Activated CD4-positive, alpha-beta T cell treated with anti-CD3 and anti-CD28 coated beads, Interleukin-2, amount 50 U/mL, for 48 hours (primary cell): ENCODE results near the gene ANO1.
A peak's percentile ranks its signal among the peaks of the same experiment; 100 is the strongest.
"Not testable (repeated sequence)": the region's sequence is repeated elsewhere in the genome, so short reads cannot be mapped to it uniquely, and the experiment has no call there.

Experiments
- DNase-seq, 2 experiments: peaks; one replicate each; pipeline ENCODE4 v3.0.0-alpha.2; 2020

Gene ANO1

GRCh38 chr11:70200212-70200844, 122.2 kb downstream of the ANO1 start:
- no peak for DNase-seq

- DNase-seq = not testable (repeated sequence)
These were observed 122.9 kb downstream of the ANO1 start for GRCh38 chr11:70201047-70201446.

GRCh38 chr11:70201882-70202861, 124.1 kb downstream of the ANO1 start:
- no peak for DNase-seq

- DNase-seq = peak; percentile 87 to 90
These were observed 125.0 kb downstream of the ANO1 start, which contains the start of gene FADD for GRCh38 chr11:70202920-70203750. Gene FADD (plus strand): TSS chr11:70203296. CDS start chr11:70203460, 164 bp downstream.

GRCh38 chr11:70203751-70204465, 125.8 kb downstream of the ANO1 start:
- peak; percentile 89 to 92 for DNase-seq

- DNase-seq = peak in 1 of 2 experiments; percentile 24
These were observed 126.3 kb downstream of the ANO1 start for GRCh38 chr11:70204466-70204799.

GRCh38 chr11:70205049-70205725, 127.1 kb downstream of the ANO1 start:
- DNase-seq = no peak

- no peak for DNase-seq
These were observed 127.6 kb downstream of the ANO1 start for GRCh38 chr11:70205766-70206165.

GRCh38 chr11:70206226-70206981, 128.3 kb downstream of the ANO1 start:
- DNase-seq = no peak

GRCh38 chr11:70206982-70207376, 128.9 kb downstream of the ANO1 start:
- DNase-seq = no peak

- DNase-seq = no peak
These were observed 129.5 kb downstream of the ANO1 start for GRCh38 chr11:70207531-70208131.

GRCh38 chr11:70209391-70209912, 131.3 kb downstream of the ANO1 start:
- DNase-seq = no peak

GRCh38 chr11:70210051-70210501, 132.0 kb downstream of the ANO1 start:
- DNase-seq = no peak

GRCh38 chr11:70210530-70210929, 132.4 kb downstream of the ANO1 start:
- DNase-seq = no peak

- no peak for DNase-seq
These were observed 134.2 kb downstream of the ANO1 start for GRCh38 chr11:70212227-70212811.

GRCh38 chr11:70217388-70217787, 139.3 kb downstream of the ANO1 start:
- DNase-seq = not testable (repeated sequence)

GRCh38 chr11:70218076-70218475, 140.0 kb downstream of the ANO1 start:
- DNase-seq = not testable (repeated sequence)

GRCh38 chr11:70220136-70220535, 142.0 kb downstream of the ANO1 start:
- DNase-seq = no peak

GRCh38 chr11:70220920-70221319, 142.8 kb downstream of the ANO1 start:
- DNase-seq = no peak

- no peak for DNase-seq
These were observed 147.6 kb downstream of the ANO1 start for GRCh38 chr11:70225681-70226177.
